Small intestine (tissue), 7 donors: ENCODE measurements around the gene SECTM1. TPM values are rescaled to one million over a fixed set of nuclear protein-coding genes. Genes with fewer than 3 reads are reported as not detected.

Experiments used
- DNase-seq, 2 donors: peaks; one replicate each; pipeline versions ENCODE4 v3.0.0 to v3.0.0-alpha.2; 2013
- FAIRE-seq: peaks from 2 replicates; lab custom pipeline; 2012; peaks lifted over from hg19 to GRCh38; lab: Jason Lieb, UNC
- H3K27ac ChIP-seq, 3 donors: one replicate each; pipeline ENCODE4 v1.5.1; 2013; ENCODE audit warnings: low read length in 2 of 3, mild to moderate bottlenecking in 2 of 3, control low read depth in 1 of 3, inconsistent platforms in 1 of 3, low read depth in 1 of 3, moderate library complexity in 1 of 3
- H3K27me3 ChIP-seq, 3 donors: one replicate each; pipeline ENCODE4 v1.6.1; 2013; ENCODE audit warnings: low read length in 3 of 3, inconsistent platforms in 1 of 3; ENCODE audit not compliant: control insufficient read depth in 3 of 3, insufficient read depth in 3 of 3
- H3K36me3 ChIP-seq, 3 donors: one replicate each; pipeline ENCODE4 v1.6.1; 2013; ENCODE audit warnings: low read length in 3 of 3, inconsistent platforms in 1 of 3, low read depth in 1 of 3, mild to moderate bottlenecking in 1 of 3, moderate library complexity in 1 of 3; ENCODE audit not compliant: control insufficient read depth in 3 of 3, insufficient read depth in 2 of 3
- H3K4me1 ChIP-seq, 3 donors: one replicate each; pipeline ENCODE4 v1.6.1; 2013; ENCODE audit warnings: low read length in 2 of 3, inconsistent platforms in 1 of 3, low read depth in 1 of 3, mild to moderate bottlenecking in 1 of 3, moderate library complexity in 1 of 3; ENCODE audit not compliant: control insufficient read depth in 3 of 3, insufficient read depth in 2 of 3
- H3K4me3 ChIP-seq, 3 donors: one replicate each; pipeline ENCODE4 v1.5.1; 2013; ENCODE audit warnings: low read length in 3 of 3, control low read depth in 1 of 3, inconsistent platforms in 1 of 3, low read depth in 1 of 3, mild to moderate bottlenecking in 1 of 3, moderate library complexity in 1 of 3
- H3K9me3 ChIP-seq, 2 donors: one replicate each; pipeline ENCODE4 v1.6.1; 2013; ENCODE audit warnings: low read depth in 1 of 2, low read length in 1 of 2; ENCODE audit not compliant: control insufficient read depth in 2 of 2, insufficient read depth in 1 of 2
- WGBS, 3 donors: extraction: QIAGEN DNeasy Blood & Tissue Kit; methylation state at CpG; one replicate each; pipeline ENCODE4 v1.1.7; 2013; 5-methylcytosine and 5-hydroxymethylcytosine counted together
- polyA plus RNA-seq, 4 donors: library from polyadenylated mRNA; stranded (reverse) in 3 of 4; unstranded in 1 of 4; fragments of 200-250 nt in 3 of 4; fragments of 120-200 nt in 1 of 4; gene quantifications; one replicate each; pipeline versions ENCODE4 v1.2.1 to v1.2.3, GENCODE V29; 2013
- donor health status: healthy with polysubstance abuse.
- donor health status: control.
- donor health status: control.
- donor health status: Bipolar disorder and iron deficiency.
- donor health status: healthy.

Gene SECTM1
- polyA plus RNA-seq, 4 donors, result 13.6 to 81.9 (median 26.1) TPM

GRCh38 chr17:82322526-82323453, 10.8 kb downstream of the SECTM1 start:
- H3K4me1 ChIP-seq, result peaks cover 0 to 27% (median 0%) of the 10 kb centered on the region in 3 donors
- H3K9me3 ChIP-seq, result peaks cover 0 to 3% of the 10 kb centered on the region in 2 donors
- H3K27ac ChIP-seq, result no peak overlapping the region
- peaks cover 0 to 13% (median 0%) of the 10 kb centered on the region in 3 donors for H3K36me3 ChIP-seq
- no peak for DNase-seq
- no peaks in the 10 kb centered on the region for H3K27me3 ChIP-seq
- FAIRE-seq, result no peak
- WGBS, 3 donors, result 78 to 83% (median 82%) methylated on average over 25 to 28 of the region's 28 CpGs
- no peak overlapping the region for H3K4me3 ChIP-seq

GRCh38 chr17:82321947-82322466, 11.6 kb downstream of the SECTM1 start:
- Histone ChIP-seq H3K9me3 (peaks cover 0 to 3% of the 10 kb centered on the region in 2 donors), H3K4me3 (no peak overlapping the region), H3K27me3 (no peaks in the 10 kb centered on the region), H3K27ac (no peak overlapping the region), H3K36me3 (peaks cover 0 to 10% (median 0%) of the 10 kb centered on the region in 3 donors), H3K4me1 (peaks cover 0 to 27% (median 0%) of the 10 kb centered on the region in 3 donors)
- no peak for DNase-seq
- 64 to 72% (median 65%) methylated on average over 17 to 21 of the region's 21 CpGs for WGBS, 3 donors
- no peak for FAIRE-seq

- WGBS, 3 donors, result 28 to 41% (median 28%) methylated on average over 62 to 65 of the region's 65 CpGs
- FAIRE-seq, result no peak
- H3K36me3 ChIP-seq, result peaks cover 0 to 10% (median 0%) of the 10 kb centered on the region in 3 donors
These were observed 12.3 kb downstream of the SECTM1 start for GRCh38 chr17:82320956-82321927.

GRCh38 chr17:82320140-82320840, 13.3 kb downstream of the SECTM1 start:
- peaks cover 0 to 7% (median 0%) of the 10 kb centered on the region in 3 donors for H3K36me3 ChIP-seq
- FAIRE-seq (no peak), DNase-seq (peak in 1 of 2 donors; percentile 66)
- H3K9me3 ChIP-seq, result peaks cover 0 to 3% of the 10 kb centered on the region in 2 donors
- WGBS, 3 donors, result 23 to 66% (median 33%) methylated on average over 25 to 26 of the region's 26 CpGs
- H3K4me1 ChIP-seq, result peaks cover 0 to 33% (median 0%) of the 10 kb centered on the region in 3 donors
- peaks cover 0 to 3% (median 0%) of the 10 kb centered on the region in 3 donors for H3K27me3 ChIP-seq
- peak overlapping the region in 1 of 3 donors; percentile 27 for H3K4me3 ChIP-seq
- H3K27ac ChIP-seq, result peak overlapping the region in 1 of 3 donors; percentile 12

More at GRCh38 chr17:82320956-82321927, 12.3 kb downstream of the SECTM1 start:
- DNase-seq, result peak in 1 of 2 donors; percentile 36
- H3K9me3 ChIP-seq, result peaks cover 0 to 3% of the 10 kb centered on the region in 2 donors
- H3K27ac ChIP-seq, result peak overlapping the region in 1 of 3 donors; percentile 22
- H3K4me1 ChIP-seq, result peaks cover 0 to 30% (median 0%) of the 10 kb centered on the region in 3 donors
- H3K27me3 ChIP-seq, result peaks cover 0 to under 1% (median 0%) of the 10 kb centered on the region in 3 donors
- H3K4me3 ChIP-seq, result peak overlapping the region in 1 of 3 donors; percentile 27

- 90 to 94% (median 93%) methylated on average over 35 of the region's 35 CpGs for WGBS, 3 donors
- Histone ChIP-seq H3K27ac (no peak overlapping the region), H3K4me1 (peaks cover 0 to 33% (median 0%) of the 10 kb centered on the region in 3 donors), H3K27me3 (peaks cover 0 to 3% (median 0%) of the 10 kb centered on the region in 3 donors), H3K4me3 (no peak overlapping the region), H3K9me3 (peaks cover 0 to 3% of the 10 kb centered on the region in 2 donors), H3K36me3 (peaks cover 0 to 7% (median 0%) of the 10 kb centered on the region in 3 donors)
- FAIRE-seq, result no peak
- no peak for DNase-seq
These were observed 13.9 kb downstream of the SECTM1 start for GRCh38 chr17:82319619-82320062.

GRCh38 chr17:82318772-82319606, 14.6 kb downstream of the SECTM1 start:
- FAIRE-seq (no peak), DNase-seq (no peak)
- Histone ChIP-seq H3K36me3 (peaks cover 0 to 7% (median 0%) of the 10 kb centered on the region in 3 donors), H3K27ac (no peak overlapping the region), H3K9me3 (peaks cover 0 to 3% of the 10 kb centered on the region in 2 donors), H3K4me3 (no peak overlapping the region), H3K27me3 (peaks cover 0 to 3% (median 0%) of the 10 kb centered on the region in 3 donors), H3K4me1 (peaks cover 0 to 33% (median 0%) of the 10 kb centered on the region in 3 donors)
- WGBS, 3 donors, result 96 to 97% (median 96%) methylated on average over 76 of the region's 76 CpGs

GRCh38 chr17:82318169-82318498, 15.4 kb downstream of the SECTM1 start:
- Histone ChIP-seq H3K36me3 (peaks cover 0 to 7% (median 0%) of the 10 kb centered on the region in 3 donors), H3K27me3 (peaks cover 0 to 3% (median 0%) of the 10 kb centered on the region in 3 donors), H3K4me3 (no peak overlapping the region), H3K27ac (no peak overlapping the region), H3K9me3 (peaks cover 0 to 3% of the 10 kb centered on the region in 2 donors), H3K4me1 (peaks cover 0 to 33% (median 0%) of the 10 kb centered on the region in 3 donors)
- FAIRE-seq (no peak), DNase-seq (no peak)
- 95 to 97% (median 96%) methylated on average over 18 to 20 of the region's 20 CpGs for WGBS, 3 donors
